ENCODE results near the gene WDR20. TPM values are rescaled to one million over a fixed set of nuclear protein-coding genes. Genes with fewer than 3 reads are reported as not detected.

The WDR20 gene
- total and polyA plus RNA-seq, 7 donors: 11.4 to 26.8 (median 20.6) TPM

- no peak for DNase-seq
- TF ChIP-seq CTCF (IDR thresholded peaks at IDR 0.05): no peak
- no peak overlapping the region for H3K4me3 ChIP-seq
- no peaks in the 10 kb centered on the region for H3K36me3 ChIP-seq (ENCODE audit: insufficient read depth in 1 of 2, low read depth in 1 of 2)
- no peak overlapping the region for H3K27ac ChIP-seq
- H3K4me1 ChIP-seq: no peaks in the 10 kb centered on the region
- WGBS, 3 donors: 52 to 69% (median 52%) methylated on average over 3 of the region's 3 CpGs
- no peaks in the 10 kb centered on the region for H3K9me3 ChIP-seq
- no peak for ATAC-seq
- no peaks in the 10 kb centered on the region for H3K27me3 ChIP-seq (ENCODE audit: insufficient read depth in 3 of 3, low read length in 2 of 3)
- intact Hi-C loops (cut with DNase I): no loop called here
Measured at GRCh38 chr14:102117852-102118251, 21.8 kb upstream of the WDR20 start.

GRCh38 chr14:102120888-102121287, 18.8 kb upstream of the WDR20 start:
- TF ChIP-seq CTCF (IDR thresholded peaks at IDR 0.05): no peak

GRCh38 chr14:102121567-102121966, 18.1 kb upstream of the WDR20 start:
- TF ChIP-seq CTCF (IDR thresholded peaks at IDR 0.05): no peak
- intact Hi-C loops (cut with DNase I): no loop called here
- no peak overlapping the region for H3K4me3 ChIP-seq

More at GRCh38 chr14:102120888-102121287, 18.8 kb upstream of the WDR20 start:
- no peaks in the 10 kb centered on the region for H3K4me1 ChIP-seq
- no peak for ATAC-seq
- no peak overlapping the region for H3K27ac ChIP-seq
- H3K9me3 ChIP-seq: no peaks in the 10 kb centered on the region
- intact Hi-C loops (cut with DNase I): no loop called here
- DNase-seq: no peak
- H3K36me3 ChIP-seq (ENCODE audit: insufficient read depth in 1 of 2, low read depth in 1 of 2): no peaks in the 10 kb centered on the region
- no peak overlapping the region for H3K4me3 ChIP-seq
- no peaks in the 10 kb centered on the region for H3K27me3 ChIP-seq (ENCODE audit: insufficient read depth in 3 of 3, low read length in 2 of 3)
- 86 to 89% (median 87%) methylated on average over 1 of the region's 1 CpG for WGBS, 3 donors

GRCh38 chr14:102124419-102124818, 15.3 kb upstream of the WDR20 start:
- Histone ChIP-seq H3K4me3 (no peak overlapping the region), H3K27ac (no peak overlapping the region), H3K36me3 (ENCODE audit: insufficient read depth in 1 of 2, low read depth in 1 of 2) (no peaks in the 10 kb centered on the region), H3K4me1 (no peaks in the 10 kb centered on the region), H3K9me3 (no peaks in the 10 kb centered on the region), H3K27me3 (ENCODE audit: insufficient read depth in 3 of 3, low read length in 2 of 3) (no peaks in the 10 kb centered on the region)
- no peak for TF ChIP-seq CTCF (IDR thresholded peaks at IDR 0.05)
- ATAC-seq (no peak), DNase-seq (no peak)
- intact Hi-C loops (cut with DNase I): no loop called here

More at GRCh38 chr14:102121567-102121966, 18.1 kb upstream of the WDR20 start:
- 89 to 97% (median 92%) methylated on average over 1 of the region's 1 CpG for WGBS, 3 donors
- no peaks in the 10 kb centered on the region for H3K27me3 ChIP-seq (ENCODE audit: insufficient read depth in 3 of 3, low read length in 2 of 3)
- no peaks in the 10 kb centered on the region for H3K4me1 ChIP-seq
- H3K27ac ChIP-seq: no peak overlapping the region
- DNase-seq (no peak), ATAC-seq (no peak)
- H3K9me3 ChIP-seq: no peaks in the 10 kb centered on the region
- H3K36me3 ChIP-seq (ENCODE audit: insufficient read depth in 1 of 2, low read depth in 1 of 2): no peaks in the 10 kb centered on the region

GRCh38 chr14:102125546-102125945, 14.2 kb upstream of the WDR20 start:
- Histone ChIP-seq H3K4me1 (no peaks in the 10 kb centered on the region), H3K27me3 (ENCODE audit: insufficient read depth in 3 of 3, low read length in 2 of 3) (no peaks in the 10 kb centered on the region), H3K4me3 (no peak overlapping the region), H3K36me3 (ENCODE audit: insufficient read depth in 1 of 2, low read depth in 1 of 2) (no peaks in the 10 kb centered on the region), H3K27ac (no peak overlapping the region), H3K9me3 (no peaks in the 10 kb centered on the region)
- WGBS, 3 donors: 79 to 89% (median 83%) methylated on average over 5 of the region's 5 CpGs
- intact Hi-C loops (cut with DNase I): no loop called here
- DNase-seq: no peak
- TF ChIP-seq CTCF (IDR thresholded peaks at IDR 0.05): no peak
- no peak for ATAC-seq

Data from psoas muscle (tissue), 8 donors.